GM21786 (cell line): ENCODE results near the gene PDCD7.

ENCODE experiments used
- ATAC-seq: cut with Tn5 transposase; IDR thresholded peaks from one replicate; pipeline ENCODE4 v1.9.1; 2021; ENCODE audit not compliant: unreplicated experiment

The PDCD7 gene

GRCh38 chr15:65092911-65093792 lies 40.5 kb downstream of the PDCD7 start:
- no peak for ATAC-seq

- ATAC-seq, result no peak
Measured at GRCh38 chr15:65091946-65092770, 41.5 kb downstream of the PDCD7 start.

DNA sequence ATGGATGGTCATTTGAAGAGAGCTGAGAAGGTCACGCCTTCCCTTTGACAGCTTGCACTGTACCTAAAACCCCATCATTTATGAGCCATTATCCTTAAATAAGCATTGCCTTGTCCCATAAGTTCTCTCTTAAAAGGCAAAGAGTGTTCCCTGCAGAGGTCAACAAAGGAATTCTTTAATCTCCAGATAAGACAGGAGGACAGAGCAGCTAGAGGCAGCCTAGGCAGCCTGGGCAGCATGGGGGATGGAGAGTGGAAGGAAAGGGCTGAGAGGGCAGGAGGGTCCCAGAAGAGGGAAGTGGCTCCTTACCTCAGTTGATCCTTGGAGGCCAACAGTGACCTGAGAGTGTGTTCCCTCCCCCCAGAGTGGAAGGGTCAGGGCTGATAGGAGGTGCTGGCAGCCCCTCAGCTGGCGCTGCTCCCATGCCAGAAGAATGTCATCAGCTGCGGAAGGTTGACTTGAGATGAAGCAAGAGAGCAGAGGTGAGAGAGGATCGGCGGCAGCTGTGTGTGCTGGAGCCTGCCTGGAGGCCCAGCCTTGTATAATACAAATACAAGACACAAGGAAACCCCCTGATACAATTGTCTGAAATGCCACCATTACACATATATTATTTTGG lies 44.3 kb downstream of the PDCD7 start:
- ATAC-seq, result no peak

- ATAC-seq, result no peak
Measured at GRCh38 chr15:65088643-65089021, 45.0 kb downstream of the PDCD7 start.

DNA sequence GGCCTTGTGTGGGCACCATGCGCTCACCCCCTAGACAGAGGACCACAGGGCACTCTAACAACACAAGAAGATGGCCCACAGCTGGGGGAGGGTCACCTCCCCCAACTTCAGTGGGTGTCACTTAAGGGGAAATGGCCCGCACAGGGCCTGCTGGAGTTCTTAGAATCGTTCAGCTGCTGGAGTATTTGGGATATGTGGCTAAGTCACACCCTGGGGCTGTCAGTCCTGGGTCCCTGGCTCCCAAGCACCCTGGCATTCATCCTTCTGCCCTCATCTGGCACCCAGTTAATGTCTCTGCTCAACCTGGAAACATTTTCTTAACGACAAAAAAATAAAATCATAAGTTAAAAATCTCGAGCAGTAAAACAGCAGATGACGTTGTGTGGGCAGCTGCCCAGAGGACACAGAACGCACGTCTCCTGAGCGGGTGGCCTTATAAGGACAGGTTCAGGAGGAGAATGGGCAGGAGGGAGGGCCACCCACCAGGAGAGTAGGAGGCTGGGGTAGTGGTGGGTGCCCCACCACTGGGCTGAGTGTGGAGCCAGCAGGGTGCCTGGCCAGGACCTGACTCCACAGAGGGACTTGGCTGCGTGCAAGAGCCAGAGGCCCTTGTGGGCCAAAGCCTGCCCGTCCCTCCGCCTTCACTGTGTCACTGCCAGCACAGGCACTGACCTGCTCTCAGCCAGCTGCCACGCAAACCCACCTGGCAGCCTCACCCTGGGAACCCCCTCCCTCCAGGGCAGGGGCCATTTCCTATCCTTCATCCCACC lies 45.5 kb downstream of the PDCD7 start:
- ATAC-seq, result no peak

DNA sequence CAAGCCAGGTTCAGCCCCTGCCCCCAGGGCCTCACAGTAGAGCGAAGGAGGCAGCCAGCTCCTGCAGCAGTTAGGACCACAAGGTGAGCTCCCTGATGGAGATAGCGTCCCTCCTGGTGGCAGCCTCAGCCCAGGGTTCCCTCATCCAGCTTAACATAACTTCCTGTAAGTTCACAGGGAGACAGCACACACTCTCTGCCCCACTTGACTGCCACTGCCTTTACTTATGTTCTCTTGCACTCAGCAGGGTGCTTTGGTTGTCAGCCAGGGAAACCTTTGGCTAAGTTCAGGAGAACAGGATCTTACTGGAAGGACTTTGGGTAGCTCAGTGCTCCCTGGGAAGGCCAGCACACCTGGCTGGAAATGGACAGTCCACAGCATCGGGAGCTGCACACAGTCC lies 46.2 kb downstream of the PDCD7 start:
- ATAC-seq, result no peak

GRCh38 chr15:65086680-65087111 lies 46.9 kb downstream of the PDCD7 start:
- no peak for ATAC-seq

- ATAC-seq, result no peak
Measured at GRCh38 chr15:65085990-65086679, 47.5 kb downstream of the PDCD7 start.

- no peak for ATAC-seq
Measured at GRCh38 chr15:65085207-65085753, 48.3 kb downstream of the PDCD7 start.

GRCh38 chr15:65084500-65085206 lies 49.0 kb downstream of the PDCD7 start:
- ATAC-seq, result no peak

- ATAC-seq, result no peak
Measured at GRCh38 chr15:65083262-65083701, 50.3 kb downstream of the PDCD7 start.

DNA sequence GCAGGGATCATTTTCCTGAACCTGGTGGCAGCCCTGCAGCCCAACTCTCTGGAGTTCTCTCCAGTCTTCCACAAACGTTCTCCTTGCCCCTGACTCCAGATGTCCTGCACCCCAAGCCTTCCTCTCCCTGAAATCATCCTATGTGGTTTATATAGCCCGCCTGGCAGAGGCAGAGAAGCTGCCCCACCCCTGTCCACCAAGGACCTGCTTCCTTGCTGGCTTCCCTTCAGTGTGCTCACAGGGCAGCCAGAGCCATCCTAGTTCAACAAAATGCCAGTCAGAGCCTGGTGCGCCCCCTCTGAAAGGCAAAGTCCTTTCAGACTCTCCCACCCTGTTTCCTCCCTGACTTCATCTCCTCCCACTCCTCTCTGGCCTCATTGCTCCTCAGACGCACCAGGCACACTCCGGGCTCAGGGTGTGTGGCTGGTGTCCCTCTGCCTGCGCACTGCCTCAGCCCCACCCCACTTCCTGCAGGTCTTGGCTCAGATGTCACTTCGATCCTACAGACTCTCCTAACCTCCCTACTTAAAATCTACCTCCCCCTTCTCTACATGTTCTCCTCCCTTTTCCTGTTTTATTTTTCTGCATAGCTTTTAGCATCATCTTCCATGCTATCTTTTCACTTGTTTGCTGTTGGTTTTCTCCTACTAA lies 51.2 kb downstream of the PDCD7 start:
- ATAC-seq, result no peak

GRCh38 chr15:65081758-65082157 lies 51.9 kb downstream of the PDCD7 start:
- ATAC-seq, result no peak

- no peak for ATAC-seq
Measured at GRCh38 chr15:65081270-65081669, 52.3 kb downstream of the PDCD7 start.

DNA sequence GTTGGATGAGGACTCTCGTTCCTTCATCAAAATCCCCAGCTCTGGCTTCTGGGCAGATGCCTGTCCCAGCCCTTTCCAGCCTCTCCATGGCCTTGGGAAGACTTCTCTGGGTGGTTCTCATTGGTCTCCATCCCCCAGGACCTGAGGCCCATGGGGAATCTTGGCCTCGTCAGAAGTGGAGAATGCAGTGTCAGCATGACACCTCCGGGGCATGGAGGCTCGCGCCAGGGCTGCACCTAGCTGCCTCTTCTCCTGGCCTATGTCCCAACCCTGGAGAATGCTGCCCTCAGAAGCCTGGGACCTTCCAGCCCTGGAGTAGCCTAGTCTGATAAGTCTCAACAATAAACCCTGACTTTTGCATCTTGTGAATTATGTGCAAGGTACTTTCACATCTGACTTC lies 54.0 kb downstream of the PDCD7 start:
- no peak for ATAC-seq

GRCh38 chr15:65077981-65078352 lies 55.6 kb downstream of the PDCD7 start:
- no peak for ATAC-seq

DNA sequence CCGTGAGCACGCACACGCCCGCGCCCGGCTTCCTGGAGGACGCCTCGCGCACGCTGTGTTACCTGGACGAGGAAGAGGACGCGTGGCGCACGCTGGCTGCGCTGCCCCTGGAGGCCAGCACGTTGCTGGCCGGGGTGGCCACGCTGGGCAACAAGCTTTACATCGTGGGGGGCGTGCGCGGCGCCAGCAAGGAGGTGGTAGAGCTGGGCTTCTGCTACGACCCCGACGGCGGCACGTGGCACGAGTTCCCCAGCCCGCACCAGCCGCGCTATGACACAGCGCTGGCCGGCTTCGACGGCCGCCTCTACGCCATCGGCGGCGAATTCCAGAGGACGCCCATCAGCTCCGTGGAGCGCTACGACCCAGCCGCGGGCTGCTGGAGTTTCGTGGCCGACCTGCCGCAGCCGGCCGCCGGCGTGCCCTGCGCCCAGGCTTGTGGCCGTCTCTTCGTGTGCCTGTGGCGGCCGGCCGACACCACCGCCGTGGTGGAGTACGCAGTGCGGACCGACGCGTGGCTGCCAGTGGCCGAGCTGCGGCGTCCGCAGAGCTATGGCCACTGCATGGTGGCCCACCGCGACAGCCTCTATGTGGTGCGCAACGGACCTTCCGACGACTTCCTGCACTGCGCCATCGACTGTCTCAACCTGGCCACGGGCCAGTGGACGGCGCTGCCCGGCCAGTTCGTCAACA lies 56.2 kb downstream of the PDCD7 start:
- ATAC-seq, result no peak
